HepG2 (cell line): ENCODE results near the gene PEMT. TPM values are rescaled to one million over a fixed set of nuclear protein-coding genes. Genes with fewer than 3 reads are reported as not detected.

Experiments used
- ATAC-seq: fragments of 200-7000 bp; cut with Tn5 transposase; 3 replicates; pipeline ENCODE4 v1.9.1; 2020; ENCODE audit warnings: mild to moderate bottlenecking, moderate library complexity
- BruUV-seq: library from RNA; stranded (reverse); fragments of 400-500 nt; replicated peaks from 2 replicates; lab custom pipeline; 2021; lab: Mats Ljungman, UMichigan
- CTCF ChIA-PET: fragments of 300-600 bp; formaldehyde crosslinking; extraction: SDS; loops from one replicate; lab custom pipeline; 2021; ENCODE audit warnings: low total read pairs, inconsistent platforms, low intra/inter-chr PET ratio; lab: Yijun Ruan, JAX
- POLR2A ChIA-PET: fragments of 350-600 bp; sonication (Branson Sonifier 250); formaldehyde crosslinking; loops from one replicate; lab custom pipeline; 2020; ENCODE audit warnings: antibody characterized with exemption, inconsistent platforms; lab: Yijun Ruan, JAX
- DNase-seq: peaks from one replicate; pipeline ENCODE4 v3.0.0-alpha.2; 2015; ENCODE audit warnings: low spot score
- FAIRE-seq: peaks from 3 replicates; lab custom pipeline; 2011; peaks lifted over from hg19 to GRCh38; lab: Jason Lieb, UNC
- H2AFZ ChIP-seq: one replicate; pipeline ENCODE4 v1.6.1; 2011; ENCODE audit warnings: low read length, inconsistent platforms
- H3K27ac ChIP-seq: fragments of 300-600 bp; 3 replicates; pipeline ENCODE4 v1.8.0; 2011; ENCODE audit warnings: mixed run types, mild to moderate bottlenecking, mixed read lengths, low read length, inconsistent platforms; ENCODE audit not compliant: insufficient read depth; ENCODE audit errors: extremely low read length
- H3K27me3 ChIP-seq, 2 experiments: fragments of 200-600 bp in 1 of 2; 2 replicates in 1 of 2; 3 replicates in 1 of 2; pipeline versions ENCODE4 v1.6.0 to v1.8.0; 2011; ENCODE audit warnings: low read length in 2 of 2, mild to moderate bottlenecking in 2 of 2, moderate library complexity in 2 of 2, inconsistent platforms in 1 of 2; ENCODE audit not compliant: insufficient read depth in 2 of 2, control insufficient read depth in 1 of 2
- H3K36me3 ChIP-seq, 2 experiments: fragments of 200-600 bp in 1 of 2; replicated peaks in 1 of 2; 2 replicates in 1 of 2; 3 replicates in 1 of 2; pipeline versions ENCODE4 v1.5.1 to v1.8.0; 2011; ENCODE audit warnings: low read length in 2 of 2, inconsistent platforms in 1 of 2; ENCODE audit not compliant: insufficient read depth in 2 of 2, control insufficient read depth in 1 of 2
- H3K4me1 ChIP-seq: 2 replicates; pipeline ENCODE4 v1.5.1; 2012; ENCODE audit warnings: low read length, inconsistent platforms; ENCODE audit not compliant: insufficient read depth
- H3K4me2 ChIP-seq: 2 replicates; pipeline ENCODE4 v1.6.0; 2011; ENCODE audit warnings: low read depth, low read length, inconsistent platforms
- H3K4me3 ChIP-seq, 3 experiments: fragments of 200-600 bp in 1 of 3; sonication (generic), shearing (Covaris generic) in 1 of 3; replicated peaks in 1 of 3; 2 replicates each; pipeline ENCODE4 v1.5.1; 2011 to 2016; ENCODE audit warnings: low read length in 3 of 3, inconsistent platforms in 2 of 3, low read depth in 2 of 3, mild to moderate bottlenecking in 2 of 3, control low read depth in 1 of 3, mixed read lengths in 1 of 3; ENCODE audit not compliant: insufficient read depth in 1 of 3
- H3K79me2 ChIP-seq: one replicate; pipeline ENCODE4 v1.6.1; 2011; ENCODE audit warnings: low read length, inconsistent platforms; ENCODE audit not compliant: insufficient read depth
- H3K9ac ChIP-seq: 2 replicates; pipeline ENCODE4 v1.6.0; 2011; ENCODE audit warnings: mild to moderate bottlenecking, low read depth, low read length, inconsistent platforms; ENCODE audit not compliant: insufficient read depth
- H3K9me3 ChIP-seq: 2 replicates; pipeline ENCODE4 v1.5.1; 2012; ENCODE audit warnings: mild to moderate bottlenecking, low read length
- H4K20me1 ChIP-seq: 2 replicates; pipeline ENCODE4 v1.6.0; 2011; ENCODE audit warnings: inconsistent platforms, mild to moderate bottlenecking, low read length, moderate library complexity; ENCODE audit not compliant: insufficient read depth
- DMTF1 ChIP-seq: sonication (generic); formaldehyde crosslinking; IDR thresholded peaks from 2 replicates; pipeline ENCODE4 v1.4.0; 2020; ENCODE audit warnings: mild to moderate bottlenecking, missing genetic modification reagents
- GZF1 ChIP-seq: sonication (generic); formaldehyde crosslinking; IDR thresholded peaks from 2 replicates; pipeline ENCODE4 v1.5.1; 2020; ENCODE audit warnings: mild to moderate bottlenecking, missing genetic modification reagents
- KDM2A ChIP-seq: sonication (generic); formaldehyde crosslinking; IDR thresholded peaks from 2 replicates; pipeline ENCODE4 v1.4.0; 2020; ENCODE audit warnings: low read depth, missing genetic modification reagents, borderline replicate concordance
- KDM5B ChIP-seq: sonication (generic); formaldehyde crosslinking; IDR thresholded peaks from 2 replicates; pipeline ENCODE4 v1.4.0; 2020; ENCODE audit warnings: missing genetic modification reagents, mild to moderate bottlenecking, borderline replicate concordance
- POLR2AphosphoS5 ChIP-seq: IDR thresholded peaks from 2 replicates; pipeline ENCODE4 v1.6.1; 2012; ENCODE audit warnings: low read depth, low read length
- SALL1 ChIP-seq: sonication (generic); formaldehyde crosslinking; IDR thresholded peaks from 2 replicates; pipeline ENCODE4 v1.8.0; 2022; ENCODE audit warnings: mild to moderate bottlenecking, missing genetic modification reagents
- SRSF1 ChIP-seq: fragments of 200-400 bp; formaldehyde crosslinking; optimal IDR thresholded peaks from 2 replicates; pipeline ENCODE3; 2017; ENCODE audit warnings: mild to moderate bottlenecking, low read depth, low read length, moderate library complexity
- STAT5B ChIP-seq: sonication (generic); formaldehyde crosslinking; IDR thresholded peaks from 2 replicates; pipeline ENCODE4 v1.4.0; 2020; ENCODE audit warnings: missing genetic modification reagents
- TCF7L2 ChIP-seq: IDR thresholded peaks from 2 replicates; pipeline ENCODE4 v1.6.1; 2011; ENCODE audit warnings: mild to moderate bottlenecking, low read depth, low read length, moderate library complexity
- ZNF260 ChIP-seq: sonication (generic); formaldehyde crosslinking; IDR thresholded peaks from 2 replicates; pipeline ENCODE4 v1.4.0; 2020; ENCODE audit warnings: missing genetic modification reagents, low read depth, mild to moderate bottlenecking, borderline replicate concordance
- ZNF264 ChIP-seq: sonication (generic); formaldehyde crosslinking; IDR thresholded peaks from 2 replicates; pipeline ENCODE4 v1.4.0; 2020; ENCODE audit warnings: missing genetic modification reagents
- WGBS: methylation state at CpG from one replicate; pipeline ENCODE4 v1.1.6; 2017; ENCODE audit warnings: low lambda C conversion rate; 5-methylcytosine and 5-hydroxymethylcytosine counted together
- in situ Hi-C: cut with HindIII; loops from 2 replicates; pipeline ENCODE4 v1.10.0; 2017; ENCODE audit warnings: low pct_unique_long_range_greater_than_20kb; ENCODE audit not compliant: extremely low pct_ligation_motif_present
- intact Hi-C: fragments of 100-400 bp; cut with micrococcal nuclease; formaldehyde crosslinking; loops from one replicate; pipeline ENCODE4 v1.10.0; 2022; ENCODE audit not compliant: unreplicated experiment
- polyA plus RNA-seq, 8 experiments: library from polyadenylated mRNA; depleted of rRNA in 3 of 8; stranded (reverse) in 7 of 8; unstranded in 1 of 8; fragments of >200 nt; fragmentation: Illumina TruSeq in 4 of 8; extraction: Trizol in 4 of 8; gene quantifications; 2 replicates each; pipeline versions ENCODE4 v1.2.1 to v1.2.3, GENCODE V29; 2011 to 2016; ENCODE audit warnings: low read depth in 4 of 8, missing spikeins in 1 of 8, mixed read lengths in 1 of 8; ENCODE audit not compliant: insufficient read depth in 1 of 8
- total RNA-seq, 5 experiments: library from RNA; depleted of rRNA; stranded (reverse); fragments of >200 nt; fragmentation: Illumina TruSeq; extraction: Trizol; gene quantifications; 2 replicates each; pipeline ENCODE4 v1.2.3, GENCODE V29; 2016; ENCODE audit warnings: low read depth in 1 of 5

The PEMT gene
- total and polyA plus RNA-seq, 2 of the 13 experiments (the other 11 are each of a cell fraction or from before 2014, with no cell fraction given) = 31.7 to 43.6 TPM

- TF ChIP-seq TCF7L2 = no peak
- TF ChIP-seq STAT5B = no peak
- TF ChIP-seq KDM2A (CRISPR knock-in tag) = peak; percentile 40; the same call in 1 of the 2 replicates
- 0 out of 2 replicates have a peak, but pooled peaks have one; percentile 12 for TF ChIP-seq SALL1
- Histone ChIP-seq H3K4me1 (peaks cover 3% of the 10 kb centered on the region), H3K27me3 (peaks cover 0 to 27% of the 10 kb centered on the region in 2 experiments; a peak in 3 of 5 replicates), H3K27ac (no peak overlapping the region), H3K9ac (no peak overlapping the region), H3K79me2 (no peaks in the 10 kb centered on the region), H3K4me3 (no peak overlapping the region; a peak in 1 of 6 replicates), H3K9me3 (no peaks in the 10 kb centered on the region), H3K4me2 (no peak overlapping the region), H2AFZ (no peak overlapping the region), H4K20me1 (no peaks in the 10 kb centered on the region), H3K36me3 (no peaks in the 10 kb centered on the region)
- no peak for DNase-seq
- no TSS peak for BruUV-seq
- in situ Hi-C loops = loop anchor here (5.0 to 10.0 kb wide), 2 partner anchors 63 to 140 kb away; no protein-coding TSS in a partner anchor
- intact Hi-C loops = no loop called here
- no peak for FAIRE-seq
- ChIA-PET CTCF (no interaction called here), POLR2A (no interaction called here)
- peak; percentile 14; the same call in 2 of the 3 replicates for ATAC-seq
- whole genome bisulfite sequencing = 59% methylated on average over 9 of the region's 20 CpGs
These were observed 87.0 kb downstream of the PEMT start for GRCh38 chr17:17504341-17505140.

- Histone ChIP-seq H3K4me2 (no peak overlapping the region), H3K27me3 (peaks cover 4 to 36% of the 10 kb centered on the region in 2 experiments; a peak in 3 of 5 replicates), H2AFZ (no peak overlapping the region), H3K4me1 (peaks cover 11% of the 10 kb centered on the region), H3K9ac (no peak overlapping the region), H3K9me3 (no peaks in the 10 kb centered on the region), H3K79me2 (no peaks in the 10 kb centered on the region), H4K20me1 (no peaks in the 10 kb centered on the region), H3K4me3 (no peak overlapping the region), H3K36me3 (no peaks in the 10 kb centered on the region), H3K27ac (no peak overlapping the region)
- POLR2A ChIA-PET = no interaction called here
- CTCF ChIA-PET = no interaction called here
- no peak; the same call in 2 of the 3 replicates for ATAC-seq
- no peak for FAIRE-seq
- no peak for DNase-seq
- in situ Hi-C loops = loop anchor here (10.0 kb wide), 1 partner anchor 141 kb away; no protein-coding TSS in a partner anchor
- BruUV-seq = no TSS peak
- 55% methylated on average over 6 of the region's 7 CpGs for WGBS
- intact Hi-C loops = no loop called here
- no peak for TF ChIP-seq KDM5B (CRISPR knock-in tag)
- no peak for TF ChIP-seq SRSF1
- TF ChIP-seq ZNF264 = no peak
- no peak for TF ChIP-seq GZF1
- no peak for TF ChIP-seq DMTF1 (CRISPR knock-in tag)
- no peak for TF ChIP-seq POLR2AphosphoS5
- TF ChIP-seq ZNF260 (CRISPR knock-in tag) = no peak
These were observed 87.9 kb downstream of the PEMT start for GRCh38 chr17:17503566-17504130.
